Raji (cell line): ENCODE data around the gene CASP10.

Experiments used
- POLR2A ChIP-seq: IDR thresholded peaks from 2 replicates; pipeline ENCODE4 v1.6.1; 2011; ENCODE audit warnings: low read depth, low read length, control low read depth; ENCODE audit not compliant: insufficient read depth

The CASP10 gene

GRCh38 chr2:201191132-201191875, 8.4 kb downstream of the CASP10 start:
- TF ChIP-seq POLR2A: no peak

GRCh38 chr2:201194097-201194496, 11.2 kb downstream of the CASP10 start:
- TF ChIP-seq POLR2A: no peak

- no peak for TF ChIP-seq POLR2A
These were observed 12.4 kb downstream of the CASP10 start for GRCh38 chr2:201195331-201195730.

GRCh38 chr2:201196003-201196402, 13.1 kb downstream of the CASP10 start:
- no peak for TF ChIP-seq POLR2A

GRCh38 chr2:201196803-201197202, 13.9 kb downstream of the CASP10 start:
- no peak for TF ChIP-seq POLR2A

GRCh38 chr2:201197781-201198180, 14.8 kb downstream of the CASP10 start:
- no peak for TF ChIP-seq POLR2A

GRCh38 chr2:201199847-201200246, 16.9 kb downstream of the CASP10 start:
- no peak for TF ChIP-seq POLR2A

GRCh38 chr2:201200345-201200744, 17.4 kb downstream of the CASP10 start:
- no peak for TF ChIP-seq POLR2A

- no peak for TF ChIP-seq POLR2A
These were observed 18.4 kb downstream of the CASP10 start for GRCh38 chr2:201201371-201201770.

GRCh38 chr2:201203916-201204654, 21.1 kb downstream of the CASP10 start:
- TF ChIP-seq POLR2A: no peak

GRCh38 chr2:201204655-201205514, 21.9 kb downstream of the CASP10 start:
- TF ChIP-seq POLR2A: no peak

GRCh38 chr2:201205515-201205849, 22.5 kb downstream of the CASP10 start:
- no peak for TF ChIP-seq POLR2A

GRCh38 chr2:201208563-201209252, 25.8 kb downstream of the CASP10 start:
- no peak for TF ChIP-seq POLR2A

- TF ChIP-seq POLR2A: no peak
These were observed 33.0 kb downstream of the CASP10 start for GRCh38 chr2:201215963-201216362.

GRCh38 chr2:201216918-201217317, 34.0 kb downstream of the CASP10 start:
- no peak for TF ChIP-seq POLR2A
